Right atrium auricular region (tissue), 2 donors: ENCODE results near the gene DLST. TPM values are rescaled to one million over a fixed set of nuclear protein-coding genes. Genes with fewer than 3 reads are reported as not detected.

Source experiments
- DNase-seq: peaks from one replicate; pipeline ENCODE4 v3.0.0-alpha.2; 2019; ENCODE audit warnings: low spot score
- H3K27ac ChIP-seq, 2 donors: fragments of 200-600 bp; sonication (generic); 1 replicate in 1 of 2; 2 replicates in 1 of 2; pipeline ENCODE4 v1.5.1; 2016 to 2019
- H3K27me3 ChIP-seq, 2 donors: fragments of 200-600 bp; sonication (generic); one replicate each; pipeline versions ENCODE4 v1.5.1 to v1.6.0; 2017 to 2019
- H3K36me3 ChIP-seq: fragments of 200-600 bp; sonication (generic); one replicate; pipeline ENCODE4 v1.5.1; 2016
- H3K4me1 ChIP-seq, 2 donors: fragments of 200-600 bp; sonication (generic); one replicate each; pipeline versions ENCODE4 v1.5.1 to v1.6.0; 2017 to 2019
- H3K4me3 ChIP-seq, 2 donors: fragments of 200-600 bp; sonication (generic); 1 replicate in 1 of 2; 2 replicates in 1 of 2; pipeline ENCODE4 v1.5.1; 2017 to 2019; ENCODE audit warnings: mild to moderate bottlenecking in 1 of 2, moderate library complexity in 1 of 2
- H3K9me3 ChIP-seq, 2 donors: fragments of 200-600 bp; sonication (generic); one replicate each; pipeline ENCODE4 v1.5.1; 2019
- CTCF ChIP-seq, 2 donors: fragments of 200-600 bp; sonication (generic); IDR thresholded peaks; one replicate each; pipeline ENCODE4 v1.5.1; 2019; ENCODE audit warnings: antibody characterized with exemption in 2 of 2
- total RNA-seq, 2 donors: library from RNA; depleted of rRNA; stranded (reverse); fragments of >200 nt; gene quantifications; one replicate each; pipeline ENCODE4 v1.1.0, GENCODE V29; 2016

DLST gene
- total RNA-seq, 2 donors from 2014 or later, result 71.1 to 105 TPM

GRCh38 chr14:74902941-74903705 is 21.4 kb downstream of the DLST start:
- no peak for TF ChIP-seq CTCF (IDR thresholded peaks at IDR 0.05)
- DNase-seq, result no peak
- Histone ChIP-seq H3K27me3 (no peaks in the 10 kb centered on the region), H3K9me3 (no peaks in the 10 kb centered on the region), H3K27ac (no peak overlapping the region), H3K4me3 (no peak overlapping the region), H3K36me3 (peaks cover 56% of the 10 kb centered on the region), H3K4me1 (peaks cover 0 to 36% of the 10 kb centered on the region in 2 donors)

GRCh38 chr14:74904635-74905503 is 23.2 kb downstream of the DLST start:
- Histone ChIP-seq H3K9me3 (no peaks in the 10 kb centered on the region), H3K27ac (no peak overlapping the region), H3K36me3 (peaks cover 39% of the 10 kb centered on the region), H3K4me3 (no peak overlapping the region), H3K27me3 (no peaks in the 10 kb centered on the region), H3K4me1 (peaks cover 0 to 41% of the 10 kb centered on the region in 2 donors)
- DNase-seq, result no peak
- no peak for TF ChIP-seq CTCF (IDR thresholded peaks at IDR 0.05)

DNA sequence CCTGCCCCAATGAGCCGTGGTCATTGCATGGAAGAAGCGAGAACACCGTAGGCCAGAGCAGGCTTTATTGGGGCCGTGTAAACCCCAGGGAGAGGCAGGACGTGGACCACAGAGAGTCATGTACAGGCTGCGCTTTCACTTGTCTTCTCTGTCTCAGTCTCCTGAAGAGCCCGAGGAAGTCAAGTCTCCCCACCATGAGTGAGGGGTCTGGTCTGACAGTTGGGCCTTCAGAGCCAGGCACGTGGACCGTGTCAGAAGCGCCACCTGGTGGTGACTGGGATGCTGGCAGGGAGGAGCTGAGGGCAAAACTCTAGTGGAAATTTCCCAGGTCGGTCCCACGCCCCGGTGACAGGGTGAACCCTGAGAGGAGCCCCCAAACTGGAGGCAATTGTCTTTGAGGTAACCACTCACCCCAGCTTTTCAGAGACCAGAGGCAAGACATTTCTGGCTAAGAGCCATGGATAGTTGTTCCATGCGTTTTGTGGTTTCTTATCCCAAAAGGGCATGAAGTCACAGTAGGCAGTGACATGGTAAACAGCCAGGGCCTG is 24.0 kb downstream of the DLST start:
- peak; percentile 75 for DNase-seq
- peak; percentile 95 for TF ChIP-seq CTCF (IDR thresholded peaks at IDR 0.05)
- Histone ChIP-seq H3K27ac (no peak overlapping the region), H3K4me1 (peaks cover 0 to 41% of the 10 kb centered on the region in 2 donors), H3K4me3 (no peak overlapping the region), H3K36me3 (peaks cover 31% of the 10 kb centered on the region), H3K27me3 (no peaks in the 10 kb centered on the region), H3K9me3 (no peaks in the 10 kb centered on the region)

DNA sequence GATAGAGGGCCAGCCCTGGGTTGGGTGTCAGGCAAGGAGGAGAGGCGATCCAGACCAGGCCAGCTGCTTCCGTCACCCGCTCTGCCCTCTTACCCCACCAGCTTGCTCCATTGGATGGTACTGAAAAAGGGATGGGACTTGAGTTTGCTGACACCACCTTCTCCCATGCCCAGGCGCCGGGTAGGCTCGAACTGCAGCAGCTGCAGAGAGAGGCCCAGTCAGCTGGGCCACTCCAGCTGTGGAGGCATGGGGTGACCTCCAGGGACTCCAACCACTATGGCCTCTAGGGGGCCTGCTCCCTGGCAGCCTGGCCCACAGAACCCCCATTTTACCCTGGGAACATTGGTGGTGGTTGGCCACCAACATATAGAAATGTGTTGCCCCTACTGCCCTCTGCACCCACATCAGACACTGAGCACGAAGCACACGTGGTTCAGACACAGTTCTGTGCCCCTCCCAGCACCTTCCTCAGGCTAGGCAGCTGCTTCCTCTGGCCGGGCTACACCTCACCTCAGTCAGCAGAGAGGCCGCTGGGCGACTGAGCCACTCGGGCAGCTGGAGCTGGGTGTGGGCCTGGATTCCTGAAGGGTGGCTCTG is 25.3 kb downstream of the DLST start:
- Histone ChIP-seq H3K9me3 (no peaks in the 10 kb centered on the region), H3K36me3 (peaks cover 17% of the 10 kb centered on the region), H3K4me3 (no peak overlapping the region), H3K4me1 (peaks cover 0 to 41% of the 10 kb centered on the region in 2 donors), H3K27ac (no peak overlapping the region), H3K27me3 (no peaks in the 10 kb centered on the region)
- no peak for DNase-seq
- TF ChIP-seq CTCF (IDR thresholded peaks at IDR 0.05), result no peak

DNA sequence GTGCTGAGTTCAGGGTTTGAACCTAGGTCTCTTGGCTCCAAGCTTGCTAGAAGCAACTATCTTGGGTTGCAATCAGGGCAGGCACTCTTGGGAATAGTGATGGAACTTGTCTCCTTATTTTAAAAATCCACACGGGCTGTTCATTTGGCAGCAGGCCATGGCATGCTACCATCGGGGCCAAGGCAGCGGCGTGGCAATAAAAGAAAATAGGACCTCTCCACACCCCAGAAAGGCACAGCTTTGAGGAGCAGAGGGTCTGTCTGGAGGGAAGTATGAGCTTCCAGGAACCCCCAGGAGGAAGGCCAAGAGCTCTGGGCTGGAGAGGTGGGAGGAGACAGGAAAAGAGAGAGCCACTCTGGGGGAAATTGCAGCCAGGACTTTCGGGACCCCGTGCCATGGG is 26.0 kb downstream of the DLST start:
- TF ChIP-seq CTCF (IDR thresholded peaks at IDR 0.05), result no peak
- H3K4me1 ChIP-seq, result peaks cover 0 to 41% of the 10 kb centered on the region in 2 donors
- no peak for DNase-seq
- no peak overlapping the region for H3K4me3 ChIP-seq
- no peaks in the 10 kb centered on the region for H3K9me3 ChIP-seq
- peaks cover 10% of the 10 kb centered on the region for H3K36me3 ChIP-seq
- H3K27me3 ChIP-seq, result no peaks in the 10 kb centered on the region
- H3K27ac ChIP-seq, result no peak overlapping the region
